SK-N-MC (cell line): Measurements from ENCODE around the gene POU6F1.

Experiments used
- DNase-seq: peaks from one replicate; pipeline ENCODE4 v3.0.0-alpha.2; 2011; ENCODE audit warnings: low read depth, low spot score
- H3K27ac ChIP-seq: fragments of 200-600 bp; sonication (generic); 2 replicates; pipeline ENCODE4 v1.5.1; 2016; ENCODE audit warnings: mixed run types
- H3K36me3 ChIP-seq: fragments of 200-600 bp; sonication (generic); 2 replicates; pipeline ENCODE4 v1.6.1; 2017; ENCODE audit warnings: antibody characterized with exemption, low read length, mixed read lengths; ENCODE audit not compliant: insufficient read depth
- H3K4me3 ChIP-seq: fragments of 200-600 bp; sonication (generic); 2 replicates; pipeline ENCODE4 v1.5.1; 2016
- H3K9ac ChIP-seq: fragments of 200-600 bp; sonication (generic); 2 replicates; pipeline ENCODE4 v1.8.0; 2017; ENCODE audit warnings: mixed run types, mixed read lengths; ENCODE audit not compliant: insufficient read length
- H3K9me3 ChIP-seq: fragments of 200-600 bp; sonication (generic); 2 replicates; pipeline ENCODE4 v1.6.1; 2017; ENCODE audit warnings: low read depth, mild to moderate bottlenecking, antibody characterized with exemption, low read length, moderate library complexity, mixed read lengths
- EZH2 ChIP-seq: fragments of 200-600 bp; sonication (generic); IDR thresholded peaks from one replicate; pipeline ENCODE4 v1.6.1; 2017; ENCODE audit warnings: antibody characterized with exemption
- FOXP2 ChIP-seq: optimal IDR thresholded peaks from 2 replicates; pipeline ENCODE3; 2011; ENCODE audit warnings: mild to moderate bottlenecking, moderate library complexity; ENCODE audit not compliant: insufficient read depth; ENCODE audit errors: extremely low read length, control extremely low read depth
- POLR2AphosphoS5 ChIP-seq: IDR thresholded peaks from 2 replicates; pipeline ENCODE4 v1.6.1; 2012; ENCODE audit warnings: mild to moderate bottlenecking, low read depth, low read length, borderline replicate concordance

The POU6F1 gene

GRCh38 chr12:51196547-51196946 is 21.3 kb downstream of the POU6F1 start:
- H3K4me3 ChIP-seq: no peak overlapping the region
- no peak overlapping the region for H3K27ac ChIP-seq
- H3K36me3 ChIP-seq: peaks cover 4% of the 10 kb centered on the region; the same call in 1 of the 2 replicates
- H3K9me3 ChIP-seq: no peaks in the 10 kb centered on the region
- TF ChIP-seq FOXP2 (no peak), EZH2 (no peak), POLR2AphosphoS5 (no peak)
- DNase-seq: no peak
- no peak overlapping the region for H3K9ac ChIP-seq

- Histone ChIP-seq H3K36me3 (peaks cover 4% of the 10 kb centered on the region; the same call in 1 of the 2 replicates), H3K4me3 (no peak overlapping the region), H3K27ac (no peak overlapping the region), H3K9me3 (no peaks in the 10 kb centered on the region), H3K9ac (no peak overlapping the region)
- TF ChIP-seq FOXP2 (no peak), POLR2AphosphoS5 (no peak), EZH2 (no peak)
- no peak for DNase-seq
Observed at GRCh38 chr12:51195841-51196240, 22.0 kb downstream of the POU6F1 start.

- no peak overlapping the region for H3K27ac ChIP-seq
- no peak overlapping the region for H3K9ac ChIP-seq
- no peaks in the 10 kb centered on the region for H3K9me3 ChIP-seq
- DNase-seq: no peak
- no peak for TF ChIP-seq EZH2
- no peak for TF ChIP-seq FOXP2
- TF ChIP-seq POLR2AphosphoS5: no peak
- H3K36me3 ChIP-seq: peaks cover 4% of the 10 kb centered on the region; the same call in 1 of the 2 replicates
- H3K4me3 ChIP-seq: no peak overlapping the region
Observed at GRCh38 chr12:51192284-51192671, 25.6 kb downstream of the POU6F1 start.

GRCh38 chr12:51191516-51192283 is 26.2 kb downstream of the POU6F1 start:
- no peak overlapping the region for H3K27ac ChIP-seq
- DNase-seq: no peak

GRCh38 chr12:51190820-51191219 is 27.0 kb downstream of the POU6F1 start:
- no peak overlapping the region for H3K4me3 ChIP-seq
- TF ChIP-seq POLR2AphosphoS5 (no peak), EZH2 (no peak), FOXP2 (no peak)
- peaks cover 4% of the 10 kb centered on the region; the same call in 1 of the 2 replicates for H3K36me3 ChIP-seq
- H3K9me3 ChIP-seq: no peaks in the 10 kb centered on the region
- H3K9ac ChIP-seq: no peak overlapping the region
- no peak overlapping the region for H3K27ac ChIP-seq
- no peak for DNase-seq

More at GRCh38 chr12:51191516-51192283, 26.2 kb downstream of the POU6F1 start:
- Histone ChIP-seq H3K9me3 (no peaks in the 10 kb centered on the region), H3K4me3 (no peak overlapping the region), H3K9ac (no peak overlapping the region), H3K36me3 (peaks cover 4% of the 10 kb centered on the region; the same call in 1 of the 2 replicates)
- TF ChIP-seq FOXP2: no peak
- no peak for TF ChIP-seq POLR2AphosphoS5
- TF ChIP-seq EZH2: no peak

- Histone ChIP-seq H3K4me3 (no peak overlapping the region), H3K9ac (no peak overlapping the region), H3K36me3 (peaks cover 4% of the 10 kb centered on the region; the same call in 1 of the 2 replicates), H3K27ac (no peak overlapping the region), H3K9me3 (no peaks in the 10 kb centered on the region)
- TF ChIP-seq FOXP2: no peak
- no peak for TF ChIP-seq EZH2
- no peak for TF ChIP-seq POLR2AphosphoS5
- no peak for DNase-seq
Observed at GRCh38 chr12:51189790-51190355, 28.0 kb downstream of the POU6F1 start.

- no peak overlapping the region for H3K27ac ChIP-seq
Observed at GRCh38 chr12:51188359-51189051, 29.4 kb downstream of the POU6F1 start.

GRCh38 chr12:51187370-51187987 is 30.4 kb downstream of the POU6F1 start:
- no peak for DNase-seq
- Histone ChIP-seq H3K36me3 (peaks cover 4% of the 10 kb centered on the region; the same call in 1 of the 2 replicates), H3K4me3 (no peak overlapping the region), H3K9me3 (no peaks in the 10 kb centered on the region), H3K27ac (no peak overlapping the region), H3K9ac (no peak overlapping the region)
- no peak for TF ChIP-seq FOXP2
- TF ChIP-seq POLR2AphosphoS5: no peak
- TF ChIP-seq EZH2: no peak

More at GRCh38 chr12:51188359-51189051, 29.4 kb downstream of the POU6F1 start:
- no peak for DNase-seq
- H3K9ac ChIP-seq: no peak overlapping the region
- no peak overlapping the region for H3K4me3 ChIP-seq
- H3K9me3 ChIP-seq: no peaks in the 10 kb centered on the region
- H3K36me3 ChIP-seq: peaks cover 4% of the 10 kb centered on the region; the same call in 1 of the 2 replicates
- no peak for TF ChIP-seq FOXP2
- no peak for TF ChIP-seq POLR2AphosphoS5
